HG03520 (cell line): ENCODE measurements around the gene PLAC8L1.

Experiments
- ATAC-seq: cut with Tn5 transposase; IDR thresholded peaks from one replicate; pipeline ENCODE4 v1.9.1; 2021; ENCODE audit warnings: mild to moderate bottlenecking, moderate library complexity; ENCODE audit not compliant: unreplicated experiment

PLAC8L1 gene

GRCh38 chr5:146047396-146047795, 58.0 kb downstream of the PLAC8L1 start:
- ATAC-seq: no peak

- ATAC-seq: no peak
These were observed 61.7 kb downstream of the PLAC8L1 start for GRCh38 chr5:146043722-146044121.

GRCh38 chr5:146042628-146043279, 62.6 kb downstream of the PLAC8L1 start:
- no peak for ATAC-seq

- ATAC-seq: peak; percentile 83
These were observed 64.1 kb downstream of the PLAC8L1 start for GRCh38 chr5:146041180-146041789.

GRCh38 chr5:146040527-146040926, 64.8 kb downstream of the PLAC8L1 start:
- no peak for ATAC-seq

GRCh38 chr5:146039420-146039819, 66.0 kb downstream of the PLAC8L1 start:
- no peak for ATAC-seq

GRCh38 chr5:146034605-146035004, 70.8 kb downstream of the PLAC8L1 start:
- no peak for ATAC-seq
